RWPE2 (cell line): ENCODE results near the gene NAP1L1.
"Not testable (repeated sequence)": the region's sequence is repeated elsewhere in the genome, so short reads cannot be mapped to it uniquely, and the experiment has no call there.

Experiments used
- ATAC-seq: fragments of 200-7000 bp; cut with Tn5 transposase; 3 replicates; pipeline ENCODE4 v1.9.1; 2021; ENCODE audit warnings: low read depth
- DNase-seq: peaks from one replicate; pipeline ENCODE4 v3.0.0-alpha.2; 2020; ENCODE audit warnings: low spot score
- H3K27ac ChIP-seq: fragments of 450-650 bp; 2 replicates; pipeline ENCODE4 v1.5.1; 2017; ENCODE audit warnings: mild to moderate bottlenecking; ENCODE audit not compliant: poor library complexity, severe bottlenecking
- H3K27me3 ChIP-seq: fragments of 250-450 bp; sonication (Bioruptor Pico); 2 replicates; pipeline ENCODE4 v1.5.1; 2021; ENCODE audit warnings: mild to moderate bottlenecking, moderate library complexity; ENCODE audit not compliant: insufficient read depth, poor library complexity, severe bottlenecking
- H3K36me3 ChIP-seq: fragments of 250-450 bp; sonication (Bioruptor Pico); 2 replicates; pipeline ENCODE4 v1.5.1; 2020; ENCODE audit warnings: low read depth, mild to moderate bottlenecking, moderate library complexity
- H3K4me1 ChIP-seq: fragments of 250-450 bp; sonication (Bioruptor Pico); 2 replicates; pipeline ENCODE4 v1.5.1; 2021; ENCODE audit warnings: mild to moderate bottlenecking, moderate library complexity; ENCODE audit not compliant: insufficient read depth, poor library complexity, severe bottlenecking
- H3K4me3 ChIP-seq: fragments of 250-450 bp; sonication (Bioruptor Pico); 2 replicates; pipeline ENCODE4 v1.5.1; 2021; ENCODE audit warnings: mild to moderate bottlenecking, moderate library complexity; ENCODE audit not compliant: severe bottlenecking
- H3K9me3 ChIP-seq: fragments of 250-450 bp; sonication (Bioruptor Pico); 2 replicates; pipeline ENCODE4 v1.5.1; 2021; ENCODE audit warnings: mild to moderate bottlenecking, moderate library complexity; ENCODE audit not compliant: severe bottlenecking
- TF ChIP-seq, protein P1 (sequence below): fragments of 450-650 bp; IDR thresholded peaks from one replicate; pipeline ENCODE4 v1.5.1; 2017; ENCODE audit warnings: mild to moderate bottlenecking, moderate library complexity; ENCODE audit not compliant: poor library complexity, severe bottlenecking

The NAP1L1 gene

DNA sequence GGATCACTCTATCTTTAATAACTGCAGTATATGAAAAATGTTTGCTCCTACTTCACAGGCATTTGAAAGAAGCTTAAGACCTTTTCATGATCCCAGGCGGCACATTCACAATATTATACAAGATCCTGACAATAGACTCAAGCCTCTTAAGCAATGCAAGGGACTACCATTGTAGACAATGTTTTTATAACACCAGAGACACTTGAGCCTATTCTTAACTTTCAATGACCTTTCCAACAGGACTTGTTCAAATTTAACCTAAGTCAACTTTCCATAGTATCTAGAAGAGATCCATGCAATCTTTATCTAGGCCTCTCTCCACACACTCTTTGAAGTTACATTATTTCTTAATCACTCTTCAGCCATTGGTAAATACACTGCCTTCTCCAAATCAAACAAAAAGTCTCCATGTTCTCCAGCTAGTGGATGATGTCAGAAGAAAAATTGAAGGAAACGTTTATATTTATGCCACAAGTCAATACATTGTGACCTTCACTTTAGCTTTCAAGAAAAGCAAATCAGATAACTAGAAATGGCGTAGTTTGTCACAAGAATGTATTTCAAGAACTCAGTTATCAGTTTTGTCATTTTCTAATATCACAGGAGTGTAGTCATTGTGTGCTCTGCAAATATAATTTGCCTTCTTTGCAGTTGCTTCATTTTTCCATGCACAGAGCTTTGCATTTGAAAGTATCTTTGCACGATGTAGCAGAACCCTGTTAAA, 94.1 kb downstream of the NAP1L1 start:
- no peaks in the 10 kb centered on the region for H3K27me3 ChIP-seq
- TF ChIP-seq, protein P1, sequence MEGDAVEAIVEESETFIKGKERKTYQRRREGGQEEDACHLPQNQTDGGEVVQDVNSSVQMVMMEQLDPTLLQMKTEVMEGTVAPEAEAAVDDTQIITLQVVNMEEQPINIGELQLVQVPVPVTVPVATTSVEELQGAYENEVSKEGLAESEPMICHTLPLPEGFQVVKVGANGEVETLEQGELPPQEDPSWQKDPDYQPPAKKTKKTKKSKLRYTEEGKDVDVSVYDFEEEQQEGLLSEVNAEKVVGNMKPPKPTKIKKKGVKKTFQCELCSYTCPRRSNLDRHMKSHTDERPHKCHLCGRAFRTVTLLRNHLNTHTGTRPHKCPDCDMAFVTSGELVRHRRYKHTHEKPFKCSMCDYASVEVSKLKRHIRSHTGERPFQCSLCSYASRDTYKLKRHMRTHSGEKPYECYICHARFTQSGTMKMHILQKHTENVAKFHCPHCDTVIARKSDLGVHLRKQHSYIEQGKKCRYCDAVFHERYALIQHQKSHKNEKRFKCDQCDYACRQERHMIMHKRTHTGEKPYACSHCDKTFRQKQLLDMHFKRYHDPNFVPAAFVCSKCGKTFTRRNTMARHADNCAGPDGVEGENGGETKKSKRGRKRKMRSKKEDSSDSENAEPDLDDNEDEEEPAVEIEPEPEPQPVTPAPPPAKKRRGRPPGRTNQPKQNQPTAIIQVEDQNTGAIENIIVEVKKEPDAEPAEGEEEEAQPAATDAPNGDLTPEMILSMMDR: no peak
- no peaks in the 10 kb centered on the region for H3K36me3 ChIP-seq
- H3K9me3 ChIP-seq: no peaks in the 10 kb centered on the region
- DNase-seq (no peak), ATAC-seq (no peak)
- no peak overlapping the region for H3K27ac ChIP-seq
- H3K4me3 ChIP-seq: no peak overlapping the region
- H3K4me1 ChIP-seq: no peaks in the 10 kb centered on the region

DNA sequence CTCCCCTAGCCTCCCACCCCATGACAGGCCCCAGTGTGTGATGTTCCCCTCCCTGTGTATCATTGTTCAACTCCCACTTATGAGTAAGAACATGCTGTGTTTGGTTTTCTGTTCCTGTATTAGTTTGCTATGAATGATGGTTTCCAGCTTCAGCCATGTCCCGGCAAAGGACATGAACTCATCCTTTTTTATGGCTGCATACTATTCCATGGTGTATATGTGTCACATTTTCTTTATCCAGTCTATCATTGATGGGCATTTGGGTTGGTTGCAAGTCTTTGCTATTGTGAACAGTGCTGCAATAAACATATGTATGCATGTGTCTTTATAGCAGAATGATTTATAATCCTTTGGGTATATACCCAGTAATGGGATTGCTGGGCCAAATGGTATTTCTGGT, 96.8 kb downstream of the NAP1L1 start:
- H3K4me1 ChIP-seq, H3K9me3 ChIP-seq, H3K27ac ChIP-seq, H3K27me3 ChIP-seq, ATAC-seq, H3K36me3 ChIP-seq, H3K4me3 ChIP-seq, DNase-seq: not testable (repeated sequence)
